ENCODE results near the gene ALG12.
"Not testable (repeated sequence)": the region's sequence is repeated elsewhere in the genome, so short reads cannot be mapped to it uniquely, and the experiment has no call there.

The ALG12 gene

DNA sequence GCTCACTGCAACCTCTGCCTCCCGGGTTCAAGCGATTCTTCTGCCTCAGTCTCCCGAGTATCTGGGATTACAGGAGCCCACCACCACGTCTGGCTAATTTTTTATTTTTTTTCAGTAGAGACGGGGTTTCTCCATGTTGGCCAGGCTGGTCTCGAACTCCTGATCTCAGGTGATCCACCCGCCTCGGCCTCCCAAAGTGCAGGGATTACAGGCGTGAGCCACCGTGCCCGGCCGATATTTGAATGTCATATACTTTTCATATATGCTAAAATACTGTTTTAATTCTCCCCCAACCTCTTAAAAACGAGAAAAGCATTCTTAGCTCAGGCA lies 65.7 kb downstream of the ALG12 start:
- peak overlapping the region; percentile 69 for H3K4me3 Mint-ChIP-seq
- ATAC-seq (ENCODE audit: low read depth); H3K9me3 Mint-ChIP-seq; DNase-seq (ENCODE audit: low spot score in 2 of 2); H3K27ac Mint-ChIP-seq; H3K36me3 Mint-ChIP-seq: not testable (repeated sequence)
- peaks cover 14% of the 10 kb centered on the region for H3K27me3 Mint-ChIP-seq
- peaks cover 22% of the 10 kb centered on the region for H3K4me1 Mint-ChIP-seq

GRCh38 chr22:49850959-49851802 lies 67.1 kb downstream of the ALG12 start:
- peak overlapping the region; percentile 74 for H3K4me3 Mint-ChIP-seq
- no peak overlapping the region for H3K27ac Mint-ChIP-seq
- no peak for ATAC-seq (ENCODE audit: low read depth)
- peaks cover 14% of the 10 kb centered on the region for H3K27me3 Mint-ChIP-seq
- H3K9me3 Mint-ChIP-seq = no peaks in the 10 kb centered on the region
- DNase-seq (ENCODE audit: low spot score in 2 of 2) = no peak
- H3K4me1 Mint-ChIP-seq = peaks cover 19% of the 10 kb centered on the region
- H3K36me3 Mint-ChIP-seq = peaks cover 2% of the 10 kb centered on the region
